Caco-2 (cell line): ENCODE results near the gene KLC1. TPM values are rescaled to one million over a fixed set of nuclear protein-coding genes. Genes with fewer than 3 reads are reported as not detected.

Experiments used
- BruUV-seq: library from RNA; stranded (reverse); fragments of 400-500 nt; replicated peaks from 2 replicates; lab custom pipeline; 2021; lab: Mats Ljungman, UMichigan
- CTCF ChIA-PET: fragments of 300-600 bp; sonication (Branson Sonifier 250); formaldehyde crosslinking; loops from one replicate; lab custom pipeline; 2022; ENCODE audit warnings: antibody characterized with exemption; lab: Charles Lee
- POLR2A ChIA-PET: fragments of 300-600 bp; sonication (Branson Sonifier 250); formaldehyde crosslinking; loops from one replicate; lab custom pipeline; 2022; ENCODE audit warnings: antibody characterized with exemption; lab: Charles Lee
- DNase-seq, 2 experiments: peaks; one replicate each; pipeline versions ENCODE4 v3.0.0 to v3.0.0-alpha.2; 2020 to 2022
- H3K27me3 ChIP-seq: replicated peaks from 2 replicates; pipeline ENCODE4 v1.6.0; 2011; ENCODE audit warnings: low read length; ENCODE audit not compliant: control insufficient read depth, insufficient read depth
- H3K36me3 ChIP-seq: 2 replicates; pipeline ENCODE4 v1.5.1; 2011; ENCODE audit warnings: low read length; ENCODE audit not compliant: control insufficient read depth, insufficient read depth
- H3K4me1 ChIP-seq: fragments of 250-450 bp; sonication (Bioruptor Pico); 2 replicates; pipeline ENCODE4 v1.5.1; 2020; ENCODE audit warnings: mild to moderate bottlenecking
- H3K4me3 ChIP-seq: 2 replicates; pipeline ENCODE4 v1.5.1; 2011; ENCODE audit warnings: low read depth, mild to moderate bottlenecking, control low read depth, low read length
- H3K9me3 ChIP-seq: fragments of 250-450 bp; sonication (Bioruptor Pico); 2 replicates; pipeline ENCODE4 v1.5.1; 2020; ENCODE audit warnings: mild to moderate bottlenecking, moderate library complexity
- H3K27ac Mint-ChIP-seq: one replicate; pipeline ENCODE4 v1.8.0; 2022; ENCODE audit warnings: mixed read lengths; ENCODE audit not compliant: unreplicated experiment
- H3K27me3 Mint-ChIP-seq: one replicate; pipeline ENCODE4 v1.8.0; 2022; ENCODE audit warnings: mixed read lengths; ENCODE audit not compliant: insufficient read depth, unreplicated experiment
- H3K36me3 Mint-ChIP-seq: one replicate; pipeline ENCODE4 v1.8.0; 2022; ENCODE audit warnings: mild to moderate bottlenecking, mixed read lengths; ENCODE audit not compliant: insufficient read depth, unreplicated experiment
- H3K4me1 Mint-ChIP-seq: one replicate; pipeline ENCODE4 v1.8.0; 2022; ENCODE audit warnings: low read depth, mixed read lengths; ENCODE audit not compliant: unreplicated experiment
- H3K4me3 Mint-ChIP-seq: one replicate; pipeline ENCODE4 v1.8.0; 2022; ENCODE audit warnings: mild to moderate bottlenecking, moderate library complexity, mixed read lengths; ENCODE audit not compliant: unreplicated experiment
- H3K9me3 Mint-ChIP-seq: one replicate; pipeline ENCODE4 v1.8.0; 2022; ENCODE audit warnings: mixed read lengths; ENCODE audit not compliant: unreplicated experiment
- CTCF ChIP-seq, 2 experiments: fragments of 200-600 bp in 1 of 2; IDR thresholded peaks; 1 replicate in 1 of 2; 2 replicates in 1 of 2; pipeline versions ENCODE4 v1.5.1 to v1.8.0; 2011 to 2022; ENCODE audit warnings: antibody characterized with exemption in 1 of 2, control low read depth in 1 of 2, inconsistent platforms in 1 of 2, low read depth in 1 of 2, low read length in 1 of 2, mild to moderate bottlenecking in 1 of 2, moderate library complexity in 1 of 2; ENCODE audit not compliant: insufficient read depth in 1 of 2, severe bottlenecking in 1 of 2, unreplicated experiment in 1 of 2
- intact Hi-C: fragments of 100-400 bp; cut with micrococcal nuclease; formaldehyde crosslinking; loops from one replicate; pipeline ENCODE4 v1.10.0; 2022; ENCODE audit not compliant: unreplicated experiment
- total RNA-seq: library from RNA; stranded (reverse); gene quantifications from 2 replicates; pipeline ENCODE4 v1.2.3, GENCODE V29; 2022

Gene KLC1
- total RNA-seq, 1 experiment from 2014 or later: 110 TPM

- TF ChIP-seq CTCF (IDR thresholded peaks at IDR 0.05; ENCODE audit: insufficient read depth in 1 of 2, low read depth in 1 of 2, low read length in 1 of 2, severe bottlenecking in 1 of 2, unreplicated experiment in 1 of 2): no peak
- Histone ChIP-seq H3K27me3 (no peaks in the 10 kb centered on the region), H3K9me3 (no peaks in the 10 kb centered on the region), H3K4me3 (no peak overlapping the region), H3K4me1 (no peaks in the 10 kb centered on the region), H3K36me3 (peaks cover 3% of the 10 kb centered on the region; the same call in 1 of the 2 replicates)
- CTCF ChIA-PET: no interaction called here
- no peak for DNase-seq
- BruUV-seq: no TSS peak
- Mint-ChIP-seq H3K27ac (no peak overlapping the region), H3K4me1 (peaks cover 9% of the 10 kb centered on the region), H3K9me3 (no peaks in the 10 kb centered on the region), H3K27me3 (no peaks in the 10 kb centered on the region), H3K4me3 (no peak overlapping the region), H3K36me3 (peaks cover 7% of the 10 kb centered on the region)
- POLR2A ChIA-PET: no interaction called here
- intact Hi-C loops: no loop called here
These were observed 92.5 kb downstream of the KLC1 start for GRCh38 chr14:103721334-103722120.

DNA sequence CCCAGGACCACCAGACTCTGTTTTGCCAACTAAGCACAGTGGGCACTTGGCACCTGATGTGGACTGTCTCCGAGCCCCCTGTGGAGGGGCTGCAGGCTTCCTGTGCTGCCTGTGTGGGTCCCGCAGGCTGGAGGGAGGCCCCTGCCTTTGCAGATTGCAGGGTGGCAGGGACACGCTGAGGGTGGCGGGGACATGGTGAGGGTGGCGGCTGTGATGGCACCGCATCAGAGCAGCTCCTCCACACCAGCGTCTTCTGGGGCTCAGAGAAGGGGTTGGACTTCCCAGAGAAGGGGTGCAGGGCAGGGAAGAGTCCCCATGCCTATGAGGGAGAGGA is 94.7 kb downstream of the KLC1 start:
- H3K36me3 ChIP-seq: peaks cover 3% of the 10 kb centered on the region; the same call in 1 of the 2 replicates
- no peak overlapping the region for H3K4me3 ChIP-seq
- H3K27ac Mint-ChIP-seq: no peak overlapping the region
- H3K4me3 Mint-ChIP-seq: no peak overlapping the region
- no TSS peak for BruUV-seq
- no peaks in the 10 kb centered on the region for H3K4me1 Mint-ChIP-seq
- H3K36me3 Mint-ChIP-seq: peaks cover 12% of the 10 kb centered on the region
- no peaks in the 10 kb centered on the region for H3K9me3 Mint-ChIP-seq
- POLR2A ChIA-PET: no interaction called here
- no peaks in the 10 kb centered on the region for H3K4me1 ChIP-seq
- H3K27me3 Mint-ChIP-seq: no peaks in the 10 kb centered on the region
- no peaks in the 10 kb centered on the region for H3K27me3 ChIP-seq
- no peaks in the 10 kb centered on the region for H3K9me3 ChIP-seq
- DNase-seq: no peak
- no peak for TF ChIP-seq CTCF (IDR thresholded peaks at IDR 0.05; ENCODE audit: insufficient read depth in 1 of 2, low read depth in 1 of 2, low read length in 1 of 2, severe bottlenecking in 1 of 2, unreplicated experiment in 1 of 2)
- intact Hi-C loops: no loop called here
- CTCF ChIA-PET: no interaction called here

DNA sequence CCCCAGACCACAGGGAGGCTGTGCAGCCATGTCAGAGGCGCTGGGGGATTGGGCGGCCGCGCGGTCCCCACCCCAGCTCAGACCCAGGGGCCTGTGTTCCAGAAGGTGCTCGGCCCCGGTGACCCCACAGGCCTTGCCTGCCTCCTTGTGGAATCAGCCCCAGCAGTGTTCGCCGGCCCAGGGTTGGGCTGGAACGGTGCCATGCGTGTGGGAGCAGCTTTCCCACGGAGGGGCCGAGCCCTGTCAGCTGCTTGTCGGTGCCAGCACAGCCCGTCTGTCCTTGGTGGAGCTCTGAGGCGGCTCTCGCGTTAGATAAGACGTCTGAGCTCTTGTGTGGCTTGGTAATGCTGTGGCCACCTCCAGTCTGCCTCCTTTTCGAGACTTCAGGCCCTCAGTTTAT is 95.1 kb downstream of the KLC1 start:
- no peak overlapping the region for H3K27ac Mint-ChIP-seq
- CTCF ChIA-PET: no interaction called here

More for the DNA sequence above, 95.1 kb downstream of the KLC1 start:
- Mint-ChIP-seq H3K4me1 (no peaks in the 10 kb centered on the region), H3K36me3 (peaks cover 16% of the 10 kb centered on the region), H3K27me3 (no peaks in the 10 kb centered on the region), H3K4me3 (no peak overlapping the region), H3K9me3 (no peaks in the 10 kb centered on the region)
- Histone ChIP-seq H3K9me3 (no peaks in the 10 kb centered on the region), H3K4me3 (no peak overlapping the region), H3K36me3 (peaks cover 3% of the 10 kb centered on the region; the same call in 1 of the 2 replicates), H3K27me3 (no peaks in the 10 kb centered on the region), H3K4me1 (no peaks in the 10 kb centered on the region)
- POLR2A ChIA-PET: no interaction called here
- no TSS peak for BruUV-seq
- intact Hi-C loops: no loop called here
- DNase-seq: no peak
- TF ChIP-seq CTCF (IDR thresholded peaks at IDR 0.05; ENCODE audit: insufficient read depth in 1 of 2, low read depth in 1 of 2, low read length in 1 of 2, severe bottlenecking in 1 of 2, unreplicated experiment in 1 of 2): no peak
